ENCODE data around the gene KANSL1. TPM values are rescaled to one million over a fixed set of nuclear protein-coding genes. Genes with fewer than 3 reads are reported as not detected.

Gene KANSL1
- total and polyA plus RNA-seq, 9 of the 15 experiments (the other 6 are each of a cell fraction or from before 2014, with no cell fraction given): 3.6 to 55.4 (median 31.8) TPM

DNA sequence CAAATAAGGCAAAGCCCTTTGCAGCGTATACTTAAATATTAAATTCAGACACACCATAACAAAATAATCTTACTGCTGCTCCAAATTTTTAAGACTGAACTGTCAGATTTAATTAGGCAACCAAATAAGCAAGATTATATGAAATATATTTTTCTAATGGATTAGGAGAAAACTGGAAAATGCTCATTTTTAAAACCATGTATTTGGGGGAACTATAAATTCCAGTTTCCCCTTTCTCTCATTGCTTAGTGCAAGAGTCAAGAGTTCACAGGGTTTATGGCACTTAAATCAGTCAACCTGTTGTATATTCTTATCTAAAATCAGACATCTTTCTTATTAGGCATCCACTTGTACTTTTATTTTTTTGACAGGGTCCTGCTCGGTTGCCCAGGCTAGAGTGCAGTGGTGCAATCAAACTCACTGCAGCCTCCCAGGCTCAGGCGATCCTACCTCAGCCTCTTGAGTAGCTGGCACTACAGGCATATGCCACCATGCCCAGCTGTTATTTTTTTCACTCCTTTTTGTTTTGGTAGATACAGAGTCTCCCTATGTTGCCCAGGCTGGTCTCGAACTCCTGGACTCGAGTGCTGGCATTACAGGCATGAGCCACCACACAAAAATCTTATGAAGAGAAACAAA lies 2.1 kb upstream of the KANSL1 start:
- Histone ChIP-seq H2AFZ (ENCODE audit: low read depth, low read length) (0 out of 2 replicates have a peak overlapping the region, but pooled peaks have one; percentile 81), H3K9me3 (replicated peaks; ENCODE audit: control insufficient read depth, insufficient read depth, low read depth, low read length) (no peaks in the 10 kb centered on the region), H3K4me3 (no peak overlapping the region), H3K79me2 (ENCODE audit: control insufficient read depth, insufficient read depth, low read length) (peaks cover 79% of the 10 kb centered on the region), H3K36me3 (ENCODE audit: control insufficient read depth, insufficient read depth, low read length) (peaks cover 2% of the 10 kb centered on the region; the same call in 1 of the 3 replicates), H3K9me1 (ENCODE audit: control insufficient read depth, insufficient read depth, low read length) (no peaks in the 10 kb centered on the region), H3K4me2 (ENCODE audit: insufficient read depth, low read length) (no peak overlapping the region), H3K4me1 (replicated peaks in 1 of 2; ENCODE audit: control insufficient read depth in 2 of 2, insufficient read depth in 2 of 2, low read length in 2 of 2) (peaks cover 6 to 17% of the 10 kb centered on the region in 2 experiments; a peak in 4 of 5 replicates), H4K20me1 (replicated peaks; ENCODE audit: control insufficient read depth, insufficient read depth, low read length) (peaks cover 4% of the 10 kb centered on the region; the same call in 1 of the 2 replicates), H3K27me3 (ENCODE audit: control insufficient read depth in 2 of 2, insufficient read depth in 2 of 2, low read length in 2 of 2) (no peaks in the 10 kb centered on the region), H3K27ac (ENCODE audit: extremely low read depth, low read depth, low read length) (peak overlapping the region; percentile 90; the same call in 2 of the 3 replicates), H3K9ac (ENCODE audit: insufficient read depth in 1 of 2, low read depth in 2 of 2, low read length in 2 of 2) (peak overlapping the region in 1 of 2 experiments; percentile 83; a peak in 1 of 4 replicates)
- no TSS peak for BruUV-seq (replicated peaks)
- ATAC-seq (no peak), DNase-seq (ENCODE audit: extremely low read depth in 1 of 4, low spot score in 3 of 4) (no peak), FAIRE-seq (no peak)
- 0 out of 2 replicates have a peak, but pooled peaks have one; percentile 19 for TF ChIP-seq SP1 (CRISPR knock-in tag; IDR thresholded peaks at IDR 0.05)
- 0 out of 2 replicates have a peak, but pooled peaks have one; percentile 13 for TF ChIP-seq ZNF384 (IDR thresholded peaks at IDR 0.05; ENCODE audit: low read depth, low read length)
- no peak for TF ChIP-seq ZNF121 (CRISPR knock-in tag; conservative IDR thresholded peaks at IDR 0.05)
- TF ChIP-seq SRF (CRISPR knock-in tag; IDR thresholded peaks at IDR 0.05): peak; percentile 82 to 99; a peak in 2 of 4 replicates
- TF ChIP-seq MEIS2 (IDR thresholded peaks at IDR 0.05; ENCODE audit: partially characterized antibody): peak; percentile 8
- no peak for TF ChIP-seq HMG20B (CRISPR knock-in tag; IDR thresholded peaks at IDR 0.05)
- TF ChIP-seq, protein P1, sequence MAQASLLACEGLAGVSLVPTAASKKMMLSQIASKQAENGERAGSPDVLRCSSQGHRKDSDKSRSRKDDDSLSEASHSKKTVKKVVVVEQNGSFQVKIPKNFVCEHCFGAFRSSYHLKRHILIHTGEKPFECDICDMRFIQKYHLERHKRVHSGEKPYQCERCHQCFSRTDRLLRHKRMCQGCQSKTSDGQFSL (CRISPR knock-in tag; IDR thresholded peaks at IDR 0.05): no peak
- TF ChIP-seq, protein P1 (tag; IDR thresholded peaks at IDR 0.05): 0 out of 4 replicates have a peak, but pooled peaks of 1 of the 2 experiments have one; percentile 12
- intact Hi-C loops (cut with micrococcal nuclease) (loop anchor here (2.0 kb wide), 1 partner anchor 17 kb away; no protein-coding TSS in a partner anchor), in situ Hi-C loops (cut with MboI) (loop anchor here (5.0 kb wide), 1 partner anchor 613 kb away; no protein-coding TSS in a partner anchor)
- CTCF ChIA-PET (ENCODE audit: low intra/inter-chr PET ratio): interaction anchor here (0.6 to 2.8 kb wide), 4 partner anchors 9 to 151 kb away, joined by 3 to 13 read pairs (median 8); no protein-coding TSS in a partner anchor
- 30% methylated on average over 5 of the region's 5 CpGs for WGBS (ENCODE audit: insufficient coverage, low coverage, missing lambda C conversion rate)
- POLR2A ChIA-PET: interaction anchor here (0.7 kb wide), 1 partner anchor 17 kb away, joined by 4 read pairs; no protein-coding TSS in a partner anchor

Data from K562 (cell line).